GM23338 (cell line): Measurements from ENCODE around the gene SYNE2. TPM values are rescaled to one million over a fixed set of nuclear protein-coding genes. Genes with fewer than 3 reads are reported as not detected.

Experiments used
- ATAC-seq: fragments of 200-7000 bp; cut with Tn5 transposase; 3 replicates; pipeline ENCODE4 v1.9.1; 2020
- DNase-seq: peaks from one replicate; pipeline ENCODE4 v3.0.0-alpha.2; 2015; ENCODE audit warnings: low spot score
- H2AFZ ChIP-seq: fragments of 200-600 bp; sonication (generic); 2 replicates; pipeline ENCODE4 v1.8.0; 2016; ENCODE audit warnings: antibody characterized with exemption, mild to moderate bottlenecking, moderate library complexity
- H3F3A ChIP-seq: fragments of 200-600 bp; sonication (generic); replicated peaks from 2 replicates; pipeline ENCODE4 v1.8.0; 2017; ENCODE audit warnings: antibody characterized with exemption, mixed run types, low read depth
- H3K27ac ChIP-seq: fragments of 200-600 bp; sonication (generic); 2 replicates; pipeline ENCODE4 v1.6.1; 2016; ENCODE audit warnings: low read depth
- H3K27me3 ChIP-seq: fragments of 200-600 bp; sonication (generic); 2 replicates; pipeline ENCODE4 v1.8.0; 2016; ENCODE audit warnings: mild to moderate bottlenecking, mixed run types, moderate library complexity; ENCODE audit not compliant: insufficient read depth
- H3K36me3 ChIP-seq: fragments of 200-600 bp; sonication (generic); 2 replicates; pipeline ENCODE4 v1.8.0; 2016; ENCODE audit warnings: mild to moderate bottlenecking; ENCODE audit not compliant: insufficient read depth
- H3K4me1 ChIP-seq: fragments of 200-600 bp; sonication (generic); 2 replicates; pipeline ENCODE4 v1.8.0; 2016; ENCODE audit warnings: mild to moderate bottlenecking, moderate library complexity; ENCODE audit not compliant: insufficient read depth
- H3K4me2 ChIP-seq: fragments of 200-600 bp; sonication (generic); 2 replicates; pipeline ENCODE4 v1.7.1; 2017; ENCODE audit warnings: mixed run types
- H3K4me3 ChIP-seq: fragments of 200-600 bp; sonication (generic); 2 replicates; pipeline ENCODE4 v1.6.1; 2016; ENCODE audit warnings: mixed run types
- H3K79me2 ChIP-seq: fragments of 200-600 bp; sonication (generic); replicated peaks from 2 replicates; pipeline ENCODE4 v1.8.0; 2017; ENCODE audit warnings: mild to moderate bottlenecking; ENCODE audit not compliant: insufficient read depth
- H3K9me2 ChIP-seq: fragments of 200-600 bp; sonication (generic); 2 replicates; pipeline ENCODE4 v1.8.0; 2017; ENCODE audit not compliant: insufficient read depth
- H4K20me1 ChIP-seq: fragments of 200-600 bp; sonication (generic); replicated peaks from 2 replicates; pipeline ENCODE4 v1.8.0; 2017; ENCODE audit warnings: mild to moderate bottlenecking; ENCODE audit not compliant: insufficient read depth
- H3K27ac Mint-ChIP-seq: 2 replicates; pipeline ENCODE4 v1.8.0; 2020; ENCODE audit warnings: inconsistent platforms, mild to moderate bottlenecking, moderate library complexity, mixed read lengths
- H3K27me3 Mint-ChIP-seq: 3 replicates; pipeline ENCODE4 v1.8.0; 2022; ENCODE audit warnings: low read depth, mild to moderate bottlenecking, moderate library complexity, mixed read lengths, inconsistent platforms; ENCODE audit not compliant: insufficient read depth, poor library complexity
- H3K36me3 Mint-ChIP-seq: 3 replicates; pipeline ENCODE4 v1.8.0; 2021; ENCODE audit warnings: low read depth, mild to moderate bottlenecking, inconsistent platforms, moderate library complexity, mixed read lengths
- H3K4me1 Mint-ChIP-seq: 3 replicates; pipeline ENCODE4 v1.8.0; 2020; ENCODE audit warnings: mild to moderate bottlenecking, inconsistent platforms, mixed read lengths
- H3K4me3 Mint-ChIP-seq: 3 replicates; pipeline ENCODE4 v1.8.0; 2021; ENCODE audit warnings: moderate library complexity, mild to moderate bottlenecking, inconsistent platforms, mixed read lengths
- H3K9me3 Mint-ChIP-seq: 3 replicates; pipeline ENCODE4 v1.8.0; 2020; ENCODE audit warnings: moderate library complexity, mild to moderate bottlenecking, inconsistent platforms, mixed read lengths
- CREB1 ChIP-seq: fragments of 250-450 bp; sonication (Bioruptor Pico); IDR thresholded peaks from 2 replicates; pipeline ENCODE4 v1.5.0; 2020; ENCODE audit warnings: low read depth, mild to moderate bottlenecking, moderate library complexity
- EZH2phosphoT487 ChIP-seq: fragments of 200-600 bp; sonication (generic); IDR thresholded peaks from one replicate; pipeline ENCODE4 v1.8.1; 2018; ENCODE audit warnings: antibody characterized with exemption; ENCODE audit not compliant: unreplicated experiment
- NANOG ChIP-seq: IDR thresholded peaks from 2 replicates; pipeline ENCODE4 v1.6.1; 2016; ENCODE audit warnings: antibody characterized with exemption, borderline replicate concordance
- ZNF114 ChIP-seq: fragments of 250-450 bp; sonication (Bioruptor Pico); IDR thresholded peaks from 2 replicates; pipeline ENCODE4 v1.5.0; 2020; ENCODE audit warnings: mild to moderate bottlenecking, moderate library complexity
- ZNF462 ChIP-seq: fragments of 250-450 bp; sonication (Bioruptor Pico); IDR thresholded peaks from 2 replicates; pipeline ENCODE4 v1.5.0; 2020; ENCODE audit warnings: mild to moderate bottlenecking, moderate library complexity
- polyA plus RNA-seq: library from polyadenylated mRNA; unstranded; fragments of >200 nt; fragmentation: Nextera tagmentation; extraction: Ambion mirVana; gene quantifications from 2 replicates; pipeline ENCODE4 v1.2.1, GENCODE V29; 2016
- total RNA-seq: library from RNA; depleted of rRNA; stranded (reverse); fragments of >200 nt; shearing (Covaris generic); gene quantifications from 2 replicates; pipeline ENCODE4 v1.2.3, GENCODE V29; 2014
- TF ChIP-seq, protein P1 (sequence below), 2 experiments: fragments of 200-600 bp in 1 of 2; sonication (generic) in 1 of 2; conservative IDR thresholded peaks; 2 replicates each; pipeline versions ENCODE4 v1.5.1 to v1.6.1; 2016 to 2017; ENCODE audit warnings: antibody characterized with exemption in 2 of 2, low read depth in 2 of 2, mild to moderate bottlenecking in 2 of 2, moderate library complexity in 1 of 2

Gene SYNE2
- total and polyA plus RNA-seq, 2 experiments from 2014 or later, result 34.3 to 86.5 TPM

DNA sequence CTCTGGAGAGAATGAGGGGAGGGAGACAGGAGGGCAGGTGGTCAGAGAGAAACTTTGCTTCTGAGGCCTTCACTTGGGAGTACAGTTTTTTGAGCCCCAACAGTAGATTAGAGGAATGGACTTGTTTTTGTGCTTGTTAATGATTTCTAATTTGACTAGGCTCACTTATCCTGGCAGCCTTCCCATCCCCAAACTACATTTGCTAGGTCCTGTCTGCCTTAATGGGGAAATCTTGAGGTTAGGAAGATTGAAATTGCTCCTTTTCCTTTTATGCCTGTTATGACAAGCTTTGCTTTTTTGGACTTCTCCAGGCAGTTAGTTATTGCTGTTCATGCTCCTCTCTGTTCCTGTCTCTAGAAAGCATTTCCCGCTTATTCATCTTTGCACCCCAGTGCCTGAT, 37.7 kb downstream of the SYNE2 start:
- no peaks in the 10 kb centered on the region for H3K27me3 ChIP-seq
- H3K4me1 Mint-ChIP-seq, result peaks cover 41% of the 10 kb centered on the region
- H3K27ac Mint-ChIP-seq, result peak overlapping the region; percentile 98
- H3K36me3 Mint-ChIP-seq, result peaks cover 5% of the 10 kb centered on the region; the same call in 1 of the 3 replicates
- ATAC-seq (no peak), DNase-seq (no peak)
- TF ChIP-seq ZNF114 (CRISPR knock-in tag) (no peak), EZH2phosphoT487 (no peak), NANOG (no peak), ZNF462 (no peak), CREB1 (CRISPR knock-in tag) (no peak)
- TF ChIP-seq, protein P1, sequence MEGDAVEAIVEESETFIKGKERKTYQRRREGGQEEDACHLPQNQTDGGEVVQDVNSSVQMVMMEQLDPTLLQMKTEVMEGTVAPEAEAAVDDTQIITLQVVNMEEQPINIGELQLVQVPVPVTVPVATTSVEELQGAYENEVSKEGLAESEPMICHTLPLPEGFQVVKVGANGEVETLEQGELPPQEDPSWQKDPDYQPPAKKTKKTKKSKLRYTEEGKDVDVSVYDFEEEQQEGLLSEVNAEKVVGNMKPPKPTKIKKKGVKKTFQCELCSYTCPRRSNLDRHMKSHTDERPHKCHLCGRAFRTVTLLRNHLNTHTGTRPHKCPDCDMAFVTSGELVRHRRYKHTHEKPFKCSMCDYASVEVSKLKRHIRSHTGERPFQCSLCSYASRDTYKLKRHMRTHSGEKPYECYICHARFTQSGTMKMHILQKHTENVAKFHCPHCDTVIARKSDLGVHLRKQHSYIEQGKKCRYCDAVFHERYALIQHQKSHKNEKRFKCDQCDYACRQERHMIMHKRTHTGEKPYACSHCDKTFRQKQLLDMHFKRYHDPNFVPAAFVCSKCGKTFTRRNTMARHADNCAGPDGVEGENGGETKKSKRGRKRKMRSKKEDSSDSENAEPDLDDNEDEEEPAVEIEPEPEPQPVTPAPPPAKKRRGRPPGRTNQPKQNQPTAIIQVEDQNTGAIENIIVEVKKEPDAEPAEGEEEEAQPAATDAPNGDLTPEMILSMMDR (conservative IDR thresholded peaks at IDR 0.05; ENCODE audit: low read depth in 2 of 2), result no peak
- no peaks in the 10 kb centered on the region for H3K9me3 Mint-ChIP-seq
- H3K4me3 ChIP-seq, result peak overlapping the region; percentile 34
- H3K9me2 ChIP-seq, result no peaks in the 10 kb centered on the region
- peak overlapping the region; percentile 67 for H3K4me3 Mint-ChIP-seq
- H3K27me3 Mint-ChIP-seq, result peaks cover 6% of the 10 kb centered on the region
- no peak overlapping the region for H2AFZ ChIP-seq
- H3K4me2 ChIP-seq, result peak overlapping the region; percentile 60
- H3K27ac ChIP-seq, result peak overlapping the region; percentile 96
- peaks cover 42% of the 10 kb centered on the region for H3K79me2 ChIP-seq
- H3F3A ChIP-seq, result peaks cover 6% of the 10 kb centered on the region; the same call in 1 of the 2 replicates
- no peaks in the 10 kb centered on the region for H3K36me3 ChIP-seq
- H3K4me1 ChIP-seq, result peaks cover 30% of the 10 kb centered on the region
- no peaks in the 10 kb centered on the region for H4K20me1 ChIP-seq
